Retinal pigment epithelial cell (primary cell): ENCODE results near the gene NDFIP2.

ENCODE experiments used
- DNase-seq: peaks from one replicate; pipeline ENCODE4 v3.0.0-alpha.2; 2010; ENCODE audit warnings: low read depth
- H3K4me3 ChIP-seq: 2 replicates; pipeline ENCODE4 v1.5.1; 2011; ENCODE audit warnings: mild to moderate bottlenecking, low read length, control low read depth, moderate library complexity
- TF ChIP-seq, protein P1 (sequence below): conservative IDR thresholded peaks from 2 replicates; pipeline ENCODE4 v1.5.1; 2011; ENCODE audit warnings: low read depth, low read length, control low read depth, inconsistent platforms

Gene NDFIP2

DNA sequence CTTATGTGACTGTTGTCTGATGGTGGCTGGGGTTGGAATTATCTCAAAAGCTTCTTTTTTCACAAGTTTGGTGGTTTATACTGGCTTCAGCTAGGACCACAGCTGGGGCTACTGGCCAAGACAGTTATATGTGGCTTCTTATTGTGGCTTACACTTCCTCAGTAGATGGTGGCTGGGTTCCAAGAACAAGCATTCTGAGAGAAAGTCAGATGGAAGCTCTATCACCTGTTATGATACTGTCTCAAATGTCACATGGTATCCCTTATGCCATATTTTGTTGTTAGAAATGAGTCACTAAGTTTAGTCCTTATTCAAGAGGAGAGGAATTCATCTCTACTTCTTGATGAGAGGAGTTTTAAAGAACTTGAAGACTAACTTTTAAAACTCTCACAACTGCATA lies 41.6 kb downstream of the NDFIP2 start:
- no peak overlapping the region for H3K4me3 ChIP-seq
- TF ChIP-seq, protein P1, sequence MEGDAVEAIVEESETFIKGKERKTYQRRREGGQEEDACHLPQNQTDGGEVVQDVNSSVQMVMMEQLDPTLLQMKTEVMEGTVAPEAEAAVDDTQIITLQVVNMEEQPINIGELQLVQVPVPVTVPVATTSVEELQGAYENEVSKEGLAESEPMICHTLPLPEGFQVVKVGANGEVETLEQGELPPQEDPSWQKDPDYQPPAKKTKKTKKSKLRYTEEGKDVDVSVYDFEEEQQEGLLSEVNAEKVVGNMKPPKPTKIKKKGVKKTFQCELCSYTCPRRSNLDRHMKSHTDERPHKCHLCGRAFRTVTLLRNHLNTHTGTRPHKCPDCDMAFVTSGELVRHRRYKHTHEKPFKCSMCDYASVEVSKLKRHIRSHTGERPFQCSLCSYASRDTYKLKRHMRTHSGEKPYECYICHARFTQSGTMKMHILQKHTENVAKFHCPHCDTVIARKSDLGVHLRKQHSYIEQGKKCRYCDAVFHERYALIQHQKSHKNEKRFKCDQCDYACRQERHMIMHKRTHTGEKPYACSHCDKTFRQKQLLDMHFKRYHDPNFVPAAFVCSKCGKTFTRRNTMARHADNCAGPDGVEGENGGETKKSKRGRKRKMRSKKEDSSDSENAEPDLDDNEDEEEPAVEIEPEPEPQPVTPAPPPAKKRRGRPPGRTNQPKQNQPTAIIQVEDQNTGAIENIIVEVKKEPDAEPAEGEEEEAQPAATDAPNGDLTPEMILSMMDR: no peak
- no peak for DNase-seq

DNA sequence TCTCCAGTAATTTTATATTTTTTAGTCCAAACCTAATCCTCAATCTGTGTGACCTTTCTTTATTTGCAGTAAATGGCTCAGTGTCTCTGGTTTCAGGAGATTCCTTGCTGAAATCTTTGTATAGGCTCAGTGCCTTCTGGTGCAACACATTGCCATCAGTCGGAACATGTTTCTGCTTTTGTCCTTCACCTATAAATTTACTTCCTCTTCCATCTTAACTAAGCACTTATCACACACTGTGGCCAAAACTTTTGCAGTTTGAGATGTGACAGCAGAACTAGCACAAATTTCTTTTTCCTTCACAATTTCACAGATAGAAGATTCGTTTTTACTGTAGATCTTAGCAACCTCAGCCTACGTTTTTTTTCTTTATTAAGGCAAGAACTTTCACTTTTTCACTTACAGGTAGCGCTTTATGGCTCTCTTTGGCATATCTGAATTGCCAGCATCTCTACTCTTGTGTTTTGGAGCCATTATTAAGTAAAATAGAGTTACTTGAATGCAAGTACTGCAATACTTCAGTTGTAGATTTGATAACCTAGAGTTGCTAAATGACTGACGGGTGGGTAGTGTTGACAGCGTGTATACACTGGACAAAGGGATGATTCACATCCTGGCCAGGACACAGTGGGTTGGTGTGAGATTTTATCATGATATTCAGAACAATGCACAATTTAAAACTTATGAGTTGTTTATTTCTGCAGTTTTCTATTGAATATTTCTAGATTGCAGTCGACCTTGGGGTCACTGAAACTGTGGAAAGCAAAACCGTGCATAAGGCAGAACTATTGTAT lies 44.3 kb downstream of the NDFIP2 start:
- TF ChIP-seq, protein P1: no peak
- no peak overlapping the region for H3K4me3 ChIP-seq
- no peak for DNase-seq

DNA sequence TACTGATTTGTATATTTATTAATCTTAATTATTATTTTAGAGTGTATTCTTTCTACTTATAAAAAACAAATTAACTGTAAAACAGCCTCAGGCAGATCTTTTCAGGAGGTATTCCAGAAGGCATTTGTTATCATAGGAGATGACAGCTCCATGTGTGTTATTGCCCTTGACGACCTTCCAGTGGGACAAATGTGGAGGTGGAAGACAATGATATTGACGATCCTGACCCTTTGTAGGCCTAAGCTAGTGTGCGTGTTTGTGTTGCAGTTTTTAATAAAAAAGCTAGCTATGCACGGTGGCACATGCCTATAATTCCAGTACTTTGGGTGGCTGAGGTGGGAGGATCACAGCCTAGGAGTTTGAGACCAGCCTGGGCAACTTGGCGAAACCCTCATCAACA lies 46.7 kb downstream of the NDFIP2 start:
- TF ChIP-seq, protein P1: no peak
- H3K4me3 ChIP-seq: no peak overlapping the region
- DNase-seq: no peak

DNA sequence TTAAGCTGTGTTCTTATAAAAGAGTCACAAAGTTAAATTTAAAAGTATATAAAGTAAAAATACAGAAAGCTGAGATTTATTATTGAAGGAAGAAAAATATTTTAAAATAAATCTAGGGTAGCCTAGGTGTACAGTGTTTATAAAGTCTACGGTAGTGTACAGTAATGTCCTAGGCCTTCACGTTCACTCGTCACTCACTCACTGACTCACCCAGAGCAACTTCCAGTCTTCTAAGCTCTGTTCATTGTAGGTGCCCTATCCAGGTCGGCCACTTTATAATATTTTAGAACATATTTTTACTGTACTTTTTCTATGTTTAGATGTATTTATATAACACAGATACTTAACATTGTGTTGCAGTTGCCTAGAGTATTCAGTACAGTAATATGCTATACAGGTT lies 47.4 kb downstream of the NDFIP2 start:
- no peak for DNase-seq
- no peak overlapping the region for H3K4me3 ChIP-seq
- TF ChIP-seq, protein P1: no peak

DNA sequence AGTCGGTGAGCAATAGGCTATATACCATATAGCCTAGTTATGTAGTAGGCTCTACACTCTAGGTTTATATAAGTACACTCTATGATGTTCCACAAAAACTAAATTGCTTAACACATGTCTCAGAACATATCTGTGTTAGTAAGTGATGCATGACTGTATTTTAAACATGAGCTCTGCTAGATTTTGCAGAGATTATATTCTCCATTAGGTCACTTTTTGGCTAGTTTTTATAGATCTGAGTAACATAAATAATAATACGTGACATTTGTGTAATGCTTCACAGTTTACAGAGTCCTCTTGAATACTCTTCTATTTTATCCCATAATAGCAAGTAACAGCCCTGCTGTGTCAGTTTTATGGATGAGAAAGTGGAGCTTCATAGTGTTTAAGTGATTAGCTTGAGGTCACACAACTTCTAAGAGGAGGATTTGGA lies 47.8 kb downstream of the NDFIP2 start:
- TF ChIP-seq, protein P1: no peak
- DNase-seq: no peak

DNA sequence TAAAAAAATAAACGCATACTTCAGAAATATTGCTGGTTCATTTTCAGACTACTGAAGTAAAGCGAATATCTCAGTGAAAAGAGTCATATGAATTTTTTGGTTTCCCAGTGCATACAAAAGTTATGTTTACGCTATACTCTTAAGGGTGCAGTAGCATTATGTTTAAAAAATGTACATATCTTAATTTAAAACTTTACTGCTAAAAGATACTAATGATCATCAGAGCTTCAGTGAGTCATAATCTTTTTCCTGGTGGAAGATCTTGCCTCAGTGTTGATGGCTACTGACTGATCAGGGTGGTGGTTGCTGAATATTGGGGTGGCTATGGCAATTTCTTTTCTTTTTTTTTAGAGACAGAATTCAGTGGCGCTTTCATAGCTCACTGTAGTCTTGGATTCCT lies 48.9 kb downstream of the NDFIP2 start:
- H3K4me3 ChIP-seq: no peak overlapping the region
- DNase-seq: no peak
- TF ChIP-seq, protein P1: no peak

More for the DNA sequence above, 47.8 kb downstream of the NDFIP2 start:
- no peak overlapping the region for H3K4me3 ChIP-seq

DNA sequence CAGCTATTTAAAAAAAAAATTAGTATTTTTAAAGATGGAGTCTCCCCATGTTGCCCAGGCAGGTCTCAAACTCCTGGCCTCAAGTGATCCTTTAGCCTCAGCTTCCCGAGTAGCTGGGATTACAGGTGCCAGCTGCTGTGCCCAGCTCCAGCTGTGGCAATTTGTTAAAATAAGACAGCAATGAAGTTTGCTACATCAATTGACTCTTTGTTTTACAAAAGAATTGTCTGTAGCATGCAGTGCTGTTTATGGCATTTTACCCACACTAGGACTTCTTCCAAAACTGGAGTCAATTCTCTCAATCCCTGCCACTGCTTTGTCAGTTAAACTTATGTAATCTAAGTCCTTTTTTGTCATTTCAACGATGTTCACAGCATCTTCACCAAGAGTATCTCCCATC lies 49.3 kb downstream of the NDFIP2 start:
- no peak for DNase-seq
- TF ChIP-seq, protein P1: no peak
- no peak overlapping the region for H3K4me3 ChIP-seq
